Lung (tissue), 12 donors: ENCODE measurements around the gene QRFP. TPM values are rescaled to one million over a fixed set of nuclear protein-coding genes. Genes with fewer than 3 reads are reported as not detected.

Experiments
- ATAC-seq: fragments of 200-7000 bp; cut with Tn5 transposase; one replicate; pipeline ENCODE4 v1.9.1; 2020; ENCODE audit warnings: moderate number of reproducible peaks; ENCODE audit not compliant: insufficient read depth, low FRiP score
- DNase-seq, 3 donors: peaks; one replicate each; pipeline ENCODE4 v3.0.0-alpha.2; 2013 to 2017
- H3K27ac ChIP-seq, 2 donors: one replicate each; pipeline ENCODE4 v1.5.1; 2013; ENCODE audit warnings: mild to moderate bottlenecking in 2 of 2, moderate library complexity in 2 of 2, control low read depth in 1 of 2, inconsistent platforms in 1 of 2, low read depth in 1 of 2, low read length in 1 of 2
- H3K27me3 ChIP-seq, 3 donors: one replicate each; pipeline ENCODE4 v1.5.1; 2013; ENCODE audit warnings: low read length in 2 of 3; ENCODE audit not compliant: control insufficient read depth in 3 of 3, insufficient read depth in 3 of 3
- H3K36me3 ChIP-seq, 4 donors: one replicate each; pipeline ENCODE4 v1.5.1; 2013; ENCODE audit warnings: low read length in 4 of 4, mild to moderate bottlenecking in 1 of 4, moderate library complexity in 1 of 4; ENCODE audit not compliant: control insufficient read depth in 4 of 4, insufficient read depth in 4 of 4
- H3K4me1 ChIP-seq, 5 donors: one replicate each; pipeline ENCODE4 v1.5.1; 2013; ENCODE audit warnings: low read length in 5 of 5, mild to moderate bottlenecking in 2 of 5, moderate library complexity in 1 of 5; ENCODE audit not compliant: control insufficient read depth in 5 of 5, insufficient read depth in 5 of 5
- H3K4me3 ChIP-seq: one replicate; pipeline ENCODE4 v1.5.1; 2013; ENCODE audit warnings: mild to moderate bottlenecking, control low read depth, moderate library complexity
- H3K9ac ChIP-seq, 2 donors: one replicate each; pipeline ENCODE4 v1.5.1; 2013; ENCODE audit warnings: low read length in 2 of 2, control low read depth in 1 of 2; ENCODE audit not compliant: insufficient read depth in 1 of 2
- H3K9me3 ChIP-seq, 4 donors: one replicate each; pipeline ENCODE4 v1.5.1; 2013; ENCODE audit warnings: low read length in 3 of 4, mild to moderate bottlenecking in 1 of 4, moderate library complexity in 1 of 4; ENCODE audit not compliant: control insufficient read depth in 4 of 4, insufficient read depth in 3 of 4
- WGBS, 2 donors: extraction: QIAGEN DNeasy Blood & Tissue Kit; methylation state at CpG; one replicate each; pipeline ENCODE4 v1.1.7; 2013; 5-methylcytosine and 5-hydroxymethylcytosine counted together
- polyA plus RNA-seq, 2 donors: library from polyadenylated mRNA; stranded (reverse); fragments of 200-250 nt; gene quantifications; one replicate each; pipeline ENCODE4 v1.2.1, GENCODE V29; 2013
- total RNA-seq, 2 donors: library from RNA; depleted of rRNA in 1 of 2; stranded (reverse); fragments of >200 nt in 1 of 2; gene quantifications; one replicate each; pipeline ENCODE4 v1.2.1, GENCODE V29; 2014 to 2021
- TF ChIP-seq, protein P1 (sequence below): IDR thresholded peaks from 2 replicates; pipeline ENCODE4 v1.5.1; 2012; ENCODE audit warnings: mild to moderate bottlenecking; ENCODE audit errors: control extremely low read depth, extremely low read depth
- donor health status: control.
- donor health status: control.
- donor health status: Bipolar disorder and iron deficiency.
- donor health status: healthy.
- donor health status: DM: yes; HTN: yes; CAD: no.

The QRFP gene
- total and polyA plus RNA-seq, 4 donors = 0.13 to 0.16 TPM; not detected in 2

DNA sequence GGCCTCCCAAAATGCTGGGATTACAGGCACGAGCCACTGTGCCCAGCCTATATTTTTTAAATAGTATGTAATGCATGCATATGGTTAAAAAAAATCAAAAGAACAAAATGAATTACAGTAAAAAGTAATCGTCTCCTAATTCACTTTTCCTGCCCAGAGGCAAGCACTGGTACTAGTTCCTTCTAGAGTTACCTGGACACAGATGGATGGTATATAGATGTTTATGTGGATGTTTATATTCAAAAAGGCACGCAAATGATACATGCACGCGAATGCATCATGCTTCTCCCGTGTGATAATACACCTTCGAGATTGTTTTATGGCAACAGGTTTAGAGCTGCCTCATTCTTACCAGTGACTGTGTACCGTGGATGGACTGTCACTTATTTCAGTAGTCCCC, 40.1 kb downstream of the QRFP start:
- Histone ChIP-seq H3K4me1 (peaks cover 0 to 8% (median 5%) of the 10 kb centered on the region in 5 donors), H3K9ac (no peak overlapping the region)
- 92% methylated on average over 8 of the region's 8 CpGs for WGBS, 2 donors

GRCh38 chr9:130854835-130855234, 41.8 kb downstream of the QRFP start:
- TF ChIP-seq, protein P1, sequence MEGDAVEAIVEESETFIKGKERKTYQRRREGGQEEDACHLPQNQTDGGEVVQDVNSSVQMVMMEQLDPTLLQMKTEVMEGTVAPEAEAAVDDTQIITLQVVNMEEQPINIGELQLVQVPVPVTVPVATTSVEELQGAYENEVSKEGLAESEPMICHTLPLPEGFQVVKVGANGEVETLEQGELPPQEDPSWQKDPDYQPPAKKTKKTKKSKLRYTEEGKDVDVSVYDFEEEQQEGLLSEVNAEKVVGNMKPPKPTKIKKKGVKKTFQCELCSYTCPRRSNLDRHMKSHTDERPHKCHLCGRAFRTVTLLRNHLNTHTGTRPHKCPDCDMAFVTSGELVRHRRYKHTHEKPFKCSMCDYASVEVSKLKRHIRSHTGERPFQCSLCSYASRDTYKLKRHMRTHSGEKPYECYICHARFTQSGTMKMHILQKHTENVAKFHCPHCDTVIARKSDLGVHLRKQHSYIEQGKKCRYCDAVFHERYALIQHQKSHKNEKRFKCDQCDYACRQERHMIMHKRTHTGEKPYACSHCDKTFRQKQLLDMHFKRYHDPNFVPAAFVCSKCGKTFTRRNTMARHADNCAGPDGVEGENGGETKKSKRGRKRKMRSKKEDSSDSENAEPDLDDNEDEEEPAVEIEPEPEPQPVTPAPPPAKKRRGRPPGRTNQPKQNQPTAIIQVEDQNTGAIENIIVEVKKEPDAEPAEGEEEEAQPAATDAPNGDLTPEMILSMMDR = no peak
- no peaks in the 10 kb centered on the region for H3K9me3 ChIP-seq
- peaks cover 0 to 3% (median 0%) of the 10 kb centered on the region in 5 donors for H3K4me1 ChIP-seq
- H3K27me3 ChIP-seq = no peaks in the 10 kb centered on the region
- no peak for DNase-seq
- no peak overlapping the region for H3K27ac ChIP-seq
- peaks cover 3 to 20% (median 10%) of the 10 kb centered on the region in 4 donors for H3K36me3 ChIP-seq
- no peak overlapping the region for H3K9ac ChIP-seq
- ATAC-seq = no peak
- WGBS, 2 donors = 94 to 96% methylated on average over 9 of the region's 9 CpGs
- no peak overlapping the region for H3K4me3 ChIP-seq

More for the DNA sequence above, 40.1 kb downstream of the QRFP start:
- Histone ChIP-seq H3K36me3 (peaks cover 3 to 20% (median 10%) of the 10 kb centered on the region in 4 donors), H3K4me3 (no peak overlapping the region), H3K27me3 (no peaks in the 10 kb centered on the region), H3K27ac (no peak overlapping the region), H3K9me3 (no peaks in the 10 kb centered on the region)
- TF ChIP-seq, protein P1 = no peak
- DNase-seq (no peak), ATAC-seq (no peak)

- ATAC-seq (no peak), DNase-seq (no peak)
- Histone ChIP-seq H3K36me3 (peaks cover 3 to 20% (median 10%) of the 10 kb centered on the region in 4 donors), H3K4me1 (peaks cover 0 to 5% (median 0%) of the 10 kb centered on the region in 5 donors), H3K27me3 (no peaks in the 10 kb centered on the region), H3K9ac (no peak overlapping the region), H3K27ac (no peak overlapping the region), H3K9me3 (no peaks in the 10 kb centered on the region), H3K4me3 (no peak overlapping the region)
- 86 to 87% methylated on average over 8 of the region's 8 CpGs for WGBS, 2 donors
- TF ChIP-seq, protein P1 = no peak
These were observed 42.5 kb downstream of the QRFP start for GRCh38 chr9:130854092-130854491.

- H3K27me3 ChIP-seq = no peaks in the 10 kb centered on the region
- DNase-seq (no peak), ATAC-seq (no peak)
- H3K4me1 ChIP-seq = peaks cover 0 to 12% (median 0%) of the 10 kb centered on the region in 5 donors
- H3K9ac ChIP-seq = no peak overlapping the region
- H3K4me3 ChIP-seq = no peak overlapping the region
- TF ChIP-seq, protein P1 = no peak
- no peaks in the 10 kb centered on the region for H3K9me3 ChIP-seq
- H3K27ac ChIP-seq = no peak overlapping the region
- WGBS, 2 donors = 90 to 96% methylated on average over 7 of the region's 7 CpGs
- H3K36me3 ChIP-seq = peaks cover 3 to 20% (median 9%) of the 10 kb centered on the region in 4 donors
These were observed 43.8 kb downstream of the QRFP start for GRCh38 chr9:130852801-130853200.
